ENCODE measurements around the gene HDAC4. TPM values are rescaled to one million over a fixed set of nuclear protein-coding genes. Genes with fewer than 3 reads are reported as not detected.

HDAC4 gene
- total RNA-seq, 1 experiment from 2014 or later: 32.0 TPM

DNA sequence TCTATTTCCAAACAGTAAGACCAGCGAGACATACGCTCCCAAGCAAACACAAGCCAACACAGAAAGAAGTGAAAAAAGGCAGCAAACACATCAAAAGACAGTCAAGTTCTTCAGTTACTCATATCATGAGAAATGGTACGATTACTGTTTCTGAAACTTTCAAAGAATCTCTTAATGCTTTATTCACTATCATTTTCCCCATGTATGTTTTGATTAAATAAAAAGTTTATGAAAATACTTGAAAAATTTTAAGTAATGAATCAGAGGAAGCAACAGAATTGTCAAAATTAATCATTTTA is 114.9 kb downstream of the HDAC4 start:
- H2BK5ac ChIP-seq (ENCODE audit: insufficient read length, low read length): no peak overlapping the region
- no peak overlapping the region for H3K4me2 ChIP-seq (ENCODE audit: insufficient read depth, insufficient read length, low read length)
- H3K27me3 ChIP-seq (ENCODE audit: insufficient read depth, low read length): no peaks in the 10 kb centered on the region
- no peak overlapping the region for H2BK20ac ChIP-seq (ENCODE audit: low read depth, low read length, poor library complexity, severe bottlenecking)
- no peak overlapping the region for H3K9ac ChIP-seq (ENCODE audit: extremely low read depth, insufficient read length, low read length)
- no peaks in the 10 kb centered on the region for H3K23me2 ChIP-seq (ENCODE audit: insufficient read length, low read depth, low read length, poor library complexity, severe bottlenecking)
- Mint-ChIP-seq H3K4me1 (peaks cover 47% of the 10 kb centered on the region in 2 experiments), H3K4me3 (no peak overlapping the region), H3K27me3 (ENCODE audit: low read depth) (no peaks in the 10 kb centered on the region), H3K27ac (peak overlapping the region in 2 of 3 experiments; percentile 38 to 65; a peak in 1 of 7 replicates), H3K9me3 (no peaks in the 10 kb centered on the region), H3K36me3 (ENCODE audit: insufficient read depth in 1 of 3, low read depth in 3 of 3) (no peaks in the 10 kb centered on the region)
- H3K23ac ChIP-seq (ENCODE audit: insufficient read length, low read depth, low read length): no peak overlapping the region
- H3K79me1 ChIP-seq (ENCODE audit: insufficient read depth, low read depth, low read length, poor library complexity, severe bottlenecking): no peaks in the 10 kb centered on the region
- H2BK120ac ChIP-seq (ENCODE audit: low read depth, low read length, poor library complexity, severe bottlenecking): no peak overlapping the region
- H3K27ac ChIP-seq (ENCODE audit: insufficient read length, low read depth, low read length): no peak overlapping the region
- no peak overlapping the region for H2AK5ac ChIP-seq (ENCODE audit: insufficient read length, low read length)
- no peak overlapping the region for H2BK12ac ChIP-seq (ENCODE audit: insufficient read length, low read depth, low read length)
- H3K79me2 ChIP-seq (ENCODE audit: insufficient read depth, low read length): peaks cover 5% of the 10 kb centered on the region; the same call in 1 of the 2 replicates
- no peak overlapping the region for H3T11ph ChIP-seq (ENCODE audit: low read length)
- DNase-seq: no peak
- H3K56ac ChIP-seq (ENCODE audit: insufficient read length, low read depth, low read length): no peak overlapping the region
- TF ChIP-seq, protein P1, sequence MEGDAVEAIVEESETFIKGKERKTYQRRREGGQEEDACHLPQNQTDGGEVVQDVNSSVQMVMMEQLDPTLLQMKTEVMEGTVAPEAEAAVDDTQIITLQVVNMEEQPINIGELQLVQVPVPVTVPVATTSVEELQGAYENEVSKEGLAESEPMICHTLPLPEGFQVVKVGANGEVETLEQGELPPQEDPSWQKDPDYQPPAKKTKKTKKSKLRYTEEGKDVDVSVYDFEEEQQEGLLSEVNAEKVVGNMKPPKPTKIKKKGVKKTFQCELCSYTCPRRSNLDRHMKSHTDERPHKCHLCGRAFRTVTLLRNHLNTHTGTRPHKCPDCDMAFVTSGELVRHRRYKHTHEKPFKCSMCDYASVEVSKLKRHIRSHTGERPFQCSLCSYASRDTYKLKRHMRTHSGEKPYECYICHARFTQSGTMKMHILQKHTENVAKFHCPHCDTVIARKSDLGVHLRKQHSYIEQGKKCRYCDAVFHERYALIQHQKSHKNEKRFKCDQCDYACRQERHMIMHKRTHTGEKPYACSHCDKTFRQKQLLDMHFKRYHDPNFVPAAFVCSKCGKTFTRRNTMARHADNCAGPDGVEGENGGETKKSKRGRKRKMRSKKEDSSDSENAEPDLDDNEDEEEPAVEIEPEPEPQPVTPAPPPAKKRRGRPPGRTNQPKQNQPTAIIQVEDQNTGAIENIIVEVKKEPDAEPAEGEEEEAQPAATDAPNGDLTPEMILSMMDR (conservative IDR thresholded peaks at IDR 0.05): no peak
- H4K20me1 ChIP-seq (ENCODE audit: control insufficient read depth, insufficient read depth, insufficient read length): peaks cover 2% of the 10 kb centered on the region
- no peak overlapping the region for H2AFZ ChIP-seq (ENCODE audit: low read length)
- no peak overlapping the region for H3K18ac ChIP-seq (ENCODE audit: insufficient read length, low read depth, low read length)
- H4K91ac ChIP-seq (ENCODE audit: insufficient read length, low read depth, low read length): no peak overlapping the region
- WGBS (ENCODE audit: extremely low coverage, insufficient read length, low lambda C conversion rate): no CpG with 5 or more reads among the region's 3 CpGs
- no peak overlapping the region for H2BK15ac ChIP-seq (ENCODE audit: low read depth, low read length)
- H4K8ac ChIP-seq (replicated peaks; ENCODE audit: insufficient read length, low read depth, low read length): no peak overlapping the region
- no peak overlapping the region for H3K14ac ChIP-seq (ENCODE audit: insufficient read depth, low read length)
- H3K9me3 ChIP-seq (ENCODE audit: control insufficient read depth, low read depth, low read length): no peaks in the 10 kb centered on the region
- no peak overlapping the region for H3K4ac ChIP-seq (ENCODE audit: low read depth, low read length)
- no peak overlapping the region for H4K5ac ChIP-seq (ENCODE audit: insufficient read length, low read depth, low read length)
- peaks cover 4% of the 10 kb centered on the region; the same call in 1 of the 2 replicates for H3K4me1 ChIP-seq (ENCODE audit: insufficient read depth, low read length)
